Left lung (tissue), 10 donors: ENCODE measurements around the gene DIPK1A. TPM values are rescaled to one million over a fixed set of nuclear protein-coding genes. Genes with fewer than 3 reads are reported as not detected.
A peak's percentile ranks its signal among the peaks of the same experiment; 100 is the strongest.

Experiments
- ATAC-seq: fragments of 200-7000 bp; cut with Tn5 transposase; one replicate; pipeline ENCODE4 v1.9.1; 2020; ENCODE audit warnings: moderate library complexity
- DNase-seq, 4 donors: peaks; one replicate each; pipeline ENCODE4 v3.0.0-alpha.2; 2013 to 2020
- H3K27ac ChIP-seq, 2 donors: fragments of 200-600 bp; sonication (generic) in 1 of 2; one replicate each; pipeline versions ENCODE4 v1.5.0 to v1.8.0; 2020 to 2021
- H3K27me3 ChIP-seq, 2 donors: fragments of 200-600 bp; sonication (generic) in 1 of 2; one replicate each; pipeline versions ENCODE4 v1.5.0 to v1.8.0; 2020 to 2021
- H3K36me3 ChIP-seq, 2 donors: fragments of 200-600 bp; sonication (generic) in 1 of 2; one replicate each; pipeline versions ENCODE4 v1.5.0 to v1.8.0; 2020 to 2021
- H3K4me1 ChIP-seq, 2 donors: fragments of 200-600 bp; one replicate each; pipeline ENCODE4 v1.8.0; 2021
- H3K4me3 ChIP-seq, 2 donors: fragments of 200-600 bp; sonication (generic) in 1 of 2; one replicate each; pipeline versions ENCODE4 v1.5.0 to v1.8.0; 2020 to 2021; ENCODE audit warnings: mild to moderate bottlenecking in 1 of 2
- H3K9me3 ChIP-seq, 2 donors: fragments of 200-600 bp; sonication (generic) in 1 of 2; one replicate each; pipeline versions ENCODE4 v1.5.0 to v1.8.0; 2020 to 2021
- intact Hi-C, 2 donors: fragments of 100-400 bp; cut with DNase I; formaldehyde crosslinking; loops; one replicate each; pipeline versions ENCODE4 v1.11.2 to v1.14.2; 2022
- polyA plus RNA-seq, 6 donors: library from polyadenylated mRNA; unstranded; fragments of 120-200 nt; gene quantifications; one replicate each; pipeline ENCODE4 v1.2.1, GENCODE V29; 2013; ENCODE audit not compliant: insufficient read length in 6 of 6
- total RNA-seq, 2 donors: library from RNA; stranded (reverse); fragmentation: NEBNext Ultra II Directional; extraction: Animal tissue kit (Norgen Biotek cat#: 25700); gene quantifications; one replicate each; pipeline ENCODE4 v1.2.1, GENCODE V29; 2021
- TF ChIP-seq, protein P1 (sequence below), 2 donors: fragments of 200-600 bp; sonication (generic) in 1 of 2; IDR thresholded peaks; one replicate each; pipeline versions ENCODE4 v1.5.0 to v1.8.0; 2021; ENCODE audit warnings: antibody characterized with exemption in 2 of 2
- donor health status: DM: no; HTN: yes; CAD: no.
- donor health status: DM: no; HTN: no; CAD: no.

Gene DIPK1A
- total and polyA plus RNA-seq, 8 donors, result 6.8 to 14.8 (median 10.2) TPM

GRCh38 chr1:92850019-92850418 is 111.2 kb downstream of the DIPK1A start:
- H3K9me3 ChIP-seq, result peaks cover 0 to 1% of the 10 kb centered on the region in 2 donors
- intact Hi-C loops, result no loop called here
- DNase-seq (no peak), ATAC-seq (no peak)
- no peaks in the 10 kb centered on the region for H3K27me3 ChIP-seq
- no peak overlapping the region for H3K4me3 ChIP-seq
- H3K36me3 ChIP-seq, result no peaks in the 10 kb centered on the region
- H3K4me1 ChIP-seq, result peaks cover 7 to 24% of the 10 kb centered on the region in 2 donors
- TF ChIP-seq, protein P1, sequence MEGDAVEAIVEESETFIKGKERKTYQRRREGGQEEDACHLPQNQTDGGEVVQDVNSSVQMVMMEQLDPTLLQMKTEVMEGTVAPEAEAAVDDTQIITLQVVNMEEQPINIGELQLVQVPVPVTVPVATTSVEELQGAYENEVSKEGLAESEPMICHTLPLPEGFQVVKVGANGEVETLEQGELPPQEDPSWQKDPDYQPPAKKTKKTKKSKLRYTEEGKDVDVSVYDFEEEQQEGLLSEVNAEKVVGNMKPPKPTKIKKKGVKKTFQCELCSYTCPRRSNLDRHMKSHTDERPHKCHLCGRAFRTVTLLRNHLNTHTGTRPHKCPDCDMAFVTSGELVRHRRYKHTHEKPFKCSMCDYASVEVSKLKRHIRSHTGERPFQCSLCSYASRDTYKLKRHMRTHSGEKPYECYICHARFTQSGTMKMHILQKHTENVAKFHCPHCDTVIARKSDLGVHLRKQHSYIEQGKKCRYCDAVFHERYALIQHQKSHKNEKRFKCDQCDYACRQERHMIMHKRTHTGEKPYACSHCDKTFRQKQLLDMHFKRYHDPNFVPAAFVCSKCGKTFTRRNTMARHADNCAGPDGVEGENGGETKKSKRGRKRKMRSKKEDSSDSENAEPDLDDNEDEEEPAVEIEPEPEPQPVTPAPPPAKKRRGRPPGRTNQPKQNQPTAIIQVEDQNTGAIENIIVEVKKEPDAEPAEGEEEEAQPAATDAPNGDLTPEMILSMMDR (IDR thresholded peaks at IDR 0.05), result no peak
- no peak overlapping the region for H3K27ac ChIP-seq

GRCh38 chr1:92848201-92848600 is 113.1 kb downstream of the DIPK1A start:
- Histone ChIP-seq H3K27me3 (no peaks in the 10 kb centered on the region), H3K9me3 (no peaks in the 10 kb centered on the region), H3K4me1 (peaks cover 7 to 13% of the 10 kb centered on the region in 2 donors), H3K27ac (no peak overlapping the region), H3K4me3 (no peak overlapping the region), H3K36me3 (peaks cover 0 to 17% of the 10 kb centered on the region in 2 donors)
- TF ChIP-seq, protein P1 (IDR thresholded peaks at IDR 0.05), result no peak
- DNase-seq, result no peak
- ATAC-seq, result no peak
- intact Hi-C loops, result no loop called here

DNA sequence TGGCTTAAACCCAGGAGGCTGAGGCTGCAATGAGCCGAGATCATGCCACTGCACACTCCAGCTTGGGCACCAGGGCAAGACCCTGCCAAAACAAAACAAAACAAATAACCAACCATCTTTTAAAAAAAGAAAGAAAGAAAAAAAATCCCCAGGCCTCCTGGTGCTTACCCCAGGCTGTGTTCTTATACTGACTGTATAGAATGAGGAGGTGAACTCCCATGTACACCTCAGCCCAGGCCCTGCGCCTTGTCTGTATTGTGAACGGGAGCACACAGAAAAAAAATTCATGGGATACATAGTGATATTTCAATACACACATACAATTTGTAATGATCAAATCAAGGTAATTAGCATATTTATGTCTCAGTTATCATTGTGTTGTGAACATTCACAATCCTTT is 115.4 kb downstream of the DIPK1A start:
- peaks cover 0 to 40% of the 10 kb centered on the region in 2 donors for H3K36me3 ChIP-seq
- H3K4me3 ChIP-seq, result no peak overlapping the region
- ATAC-seq (no peak), DNase-seq (no peak)
- no peaks in the 10 kb centered on the region for H3K4me1 ChIP-seq
- intact Hi-C loops, result no loop called here
- TF ChIP-seq, protein P1 (IDR thresholded peaks at IDR 0.05), result no peak
- no peaks in the 10 kb centered on the region for H3K27me3 ChIP-seq
- H3K9me3 ChIP-seq, result no peaks in the 10 kb centered on the region
- H3K27ac ChIP-seq, result no peak overlapping the region

- Histone ChIP-seq H3K36me3 (peaks cover 0 to 54% of the 10 kb centered on the region in 2 donors), H3K27me3 (no peaks in the 10 kb centered on the region), H3K9me3 (no peaks in the 10 kb centered on the region), H3K4me1 (peaks cover 0 to 2% of the 10 kb centered on the region in 2 donors), H3K27ac (no peak overlapping the region), H3K4me3 (no peak overlapping the region)
- TF ChIP-seq, protein P1 (IDR thresholded peaks at IDR 0.05), result no peak
- DNase-seq, result no peak
- ATAC-seq, result no peak
- intact Hi-C loops, result no loop called here
Observed at GRCh38 chr1:92844439-92844838, 116.8 kb downstream of the DIPK1A start.

DNA sequence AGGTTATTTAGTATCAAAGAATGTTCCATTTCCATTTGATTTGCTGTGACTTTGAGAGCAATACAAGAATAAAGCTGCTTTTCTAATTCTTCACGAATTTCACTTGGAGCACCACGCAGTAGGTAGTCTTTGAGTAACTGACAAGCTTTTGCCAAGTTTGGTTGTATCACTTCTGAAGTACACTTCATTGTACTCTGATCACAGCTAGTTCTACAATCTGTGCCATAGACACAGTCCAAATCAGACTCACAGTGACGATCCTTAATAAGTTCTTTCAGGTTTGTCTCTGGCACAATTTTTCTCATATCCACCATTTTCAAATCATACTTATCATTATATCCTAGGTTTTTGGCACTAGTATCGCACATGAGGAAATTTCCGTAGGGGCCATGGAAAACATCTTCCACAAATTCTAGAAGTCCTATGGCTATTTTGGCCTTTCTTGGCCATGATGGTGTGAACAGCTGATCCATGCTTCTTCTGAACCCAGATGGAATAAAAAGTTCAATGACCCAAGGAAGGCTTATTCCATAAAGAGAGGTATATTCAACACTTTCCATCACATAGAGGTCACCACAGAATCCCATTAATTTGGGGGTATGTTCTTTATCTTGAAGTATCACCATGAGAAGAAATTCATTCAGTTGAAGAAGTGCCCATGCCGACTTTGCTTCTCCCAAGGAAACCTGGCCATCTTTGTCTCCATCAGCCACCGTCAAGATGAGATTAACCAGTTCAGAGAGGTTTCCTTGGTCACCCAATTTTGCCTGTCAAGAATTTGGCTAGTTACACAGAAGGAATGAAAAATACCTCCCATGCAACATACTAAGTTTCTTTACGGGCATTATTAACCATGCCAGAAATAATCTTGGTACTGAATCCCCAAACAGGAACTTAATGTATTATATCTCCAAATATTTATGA is 117.6 kb downstream of the DIPK1A start:
- intact Hi-C loops, result no loop called here
- DNase-seq (no peak), ATAC-seq (peak; percentile 39)
- TF ChIP-seq, protein P1 (IDR thresholded peaks at IDR 0.05), result no peak
- H3K4me1 ChIP-seq, result peaks cover 0 to 10% of the 10 kb centered on the region in 2 donors
- no peak overlapping the region for H3K27ac ChIP-seq
- peaks cover 1 to 62% of the 10 kb centered on the region in 2 donors for H3K36me3 ChIP-seq
- H3K4me3 ChIP-seq, result no peak overlapping the region
- no peaks in the 10 kb centered on the region for H3K9me3 ChIP-seq
- no peaks in the 10 kb centered on the region for H3K27me3 ChIP-seq
